ENCODE data around the gene MNX1. TPM values are rescaled to one million over a fixed set of nuclear protein-coding genes. Genes with fewer than 3 reads are reported as not detected.

The MNX1 gene
- polyA plus RNA-seq, 1 donor from 2014 or later, result not detected

- Histone ChIP-seq H2AFZ (ENCODE audit: low read depth, low read length) (no peak overlapping the region), H3F3A (ENCODE audit: insufficient read depth, low read length, poor library complexity, severe bottlenecking) (no peaks in the 10 kb centered on the region), H3K4me2 (ENCODE audit: low read length) (no peak overlapping the region), H3K4me3 (ENCODE audit: low read length) (no peak overlapping the region), H3K9me2 (ENCODE audit: insufficient read depth, low read length) (no peaks in the 10 kb centered on the region), H3K27me3 (ENCODE audit: insufficient read depth, low read depth, low read length) (peaks cover 7% of the 10 kb centered on the region), H3K9me3 (ENCODE audit: low read length) (peaks cover 3% of the 10 kb centered on the region), H4K20me1 (ENCODE audit: insufficient read depth) (no peaks in the 10 kb centered on the region), H3K79me2 (replicated peaks; ENCODE audit: insufficient read depth, low read length) (no peaks in the 10 kb centered on the region), H3K9ac (ENCODE audit: low read length) (no peak overlapping the region), H3K36me3 (ENCODE audit: insufficient read depth, low read length) (no peaks in the 10 kb centered on the region), H3K27ac (ENCODE audit: low read length) (no peak overlapping the region)
- TF ChIP-seq RAD21 (conservative IDR thresholded peaks at IDR 0.05), result no peak
- no peak for TF ChIP-seq POLR2AphosphoS5 (IDR thresholded peaks at IDR 0.05)
- TF ChIP-seq TAF1 (IDR thresholded peaks at IDR 0.05; ENCODE audit: low read depth), result no peak
- TF ChIP-seq SMC3 (conservative IDR thresholded peaks at IDR 0.05; ENCODE audit: poor library complexity), result no peak
- TF ChIP-seq EZH2 (IDR thresholded peaks at IDR 0.05; ENCODE audit: borderline replicate concordance, insufficient read depth, low read length, poor library complexity, severe bottlenecking), result no peak
- TF ChIP-seq, protein P1, sequence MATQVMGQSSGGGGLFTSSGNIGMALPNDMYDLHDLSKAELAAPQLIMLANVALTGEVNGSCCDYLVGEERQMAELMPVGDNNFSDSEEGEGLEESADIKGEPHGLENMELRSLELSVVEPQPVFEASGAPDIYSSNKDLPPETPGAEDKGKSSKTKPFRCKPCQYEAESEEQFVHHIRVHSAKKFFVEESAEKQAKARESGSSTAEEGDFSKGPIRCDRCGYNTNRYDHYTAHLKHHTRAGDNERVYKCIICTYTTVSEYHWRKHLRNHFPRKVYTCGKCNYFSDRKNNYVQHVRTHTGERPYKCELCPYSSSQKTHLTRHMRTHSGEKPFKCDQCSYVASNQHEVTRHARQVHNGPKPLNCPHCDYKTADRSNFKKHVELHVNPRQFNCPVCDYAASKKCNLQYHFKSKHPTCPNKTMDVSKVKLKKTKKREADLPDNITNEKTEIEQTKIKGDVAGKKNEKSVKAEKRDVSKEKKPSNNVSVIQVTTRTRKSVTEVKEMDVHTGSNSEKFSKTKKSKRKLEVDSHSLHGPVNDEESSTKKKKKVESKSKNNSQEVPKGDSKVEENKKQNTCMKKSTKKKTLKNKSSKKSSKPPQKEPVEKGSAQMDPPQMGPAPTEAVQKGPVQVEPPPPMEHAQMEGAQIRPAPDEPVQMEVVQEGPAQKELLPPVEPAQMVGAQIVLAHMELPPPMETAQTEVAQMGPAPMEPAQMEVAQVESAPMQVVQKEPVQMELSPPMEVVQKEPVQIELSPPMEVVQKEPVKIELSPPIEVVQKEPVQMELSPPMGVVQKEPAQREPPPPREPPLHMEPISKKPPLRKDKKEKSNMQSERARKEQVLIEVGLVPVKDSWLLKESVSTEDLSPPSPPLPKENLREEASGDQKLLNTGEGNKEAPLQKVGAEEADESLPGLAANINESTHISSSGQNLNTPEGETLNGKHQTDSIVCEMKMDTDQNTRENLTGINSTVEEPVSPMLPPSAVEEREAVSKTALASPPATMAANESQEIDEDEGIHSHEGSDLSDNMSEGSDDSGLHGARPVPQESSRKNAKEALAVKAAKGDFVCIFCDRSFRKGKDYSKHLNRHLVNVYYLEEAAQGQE (IDR thresholded peaks at IDR 0.05; ENCODE audit: borderline replicate concordance), result no peak
- TF ChIP-seq EP300 (conservative IDR thresholded peaks at IDR 0.05; ENCODE audit: poor library complexity, severe bottlenecking), result no peak
- no peak for TF ChIP-seq MXI1 (conservative IDR thresholded peaks at IDR 0.05; ENCODE audit: poor library complexity, severe bottlenecking)
- TF ChIP-seq, protein P2, sequence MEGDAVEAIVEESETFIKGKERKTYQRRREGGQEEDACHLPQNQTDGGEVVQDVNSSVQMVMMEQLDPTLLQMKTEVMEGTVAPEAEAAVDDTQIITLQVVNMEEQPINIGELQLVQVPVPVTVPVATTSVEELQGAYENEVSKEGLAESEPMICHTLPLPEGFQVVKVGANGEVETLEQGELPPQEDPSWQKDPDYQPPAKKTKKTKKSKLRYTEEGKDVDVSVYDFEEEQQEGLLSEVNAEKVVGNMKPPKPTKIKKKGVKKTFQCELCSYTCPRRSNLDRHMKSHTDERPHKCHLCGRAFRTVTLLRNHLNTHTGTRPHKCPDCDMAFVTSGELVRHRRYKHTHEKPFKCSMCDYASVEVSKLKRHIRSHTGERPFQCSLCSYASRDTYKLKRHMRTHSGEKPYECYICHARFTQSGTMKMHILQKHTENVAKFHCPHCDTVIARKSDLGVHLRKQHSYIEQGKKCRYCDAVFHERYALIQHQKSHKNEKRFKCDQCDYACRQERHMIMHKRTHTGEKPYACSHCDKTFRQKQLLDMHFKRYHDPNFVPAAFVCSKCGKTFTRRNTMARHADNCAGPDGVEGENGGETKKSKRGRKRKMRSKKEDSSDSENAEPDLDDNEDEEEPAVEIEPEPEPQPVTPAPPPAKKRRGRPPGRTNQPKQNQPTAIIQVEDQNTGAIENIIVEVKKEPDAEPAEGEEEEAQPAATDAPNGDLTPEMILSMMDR (IDR thresholded peaks at IDR 0.05; ENCODE audit: poor library complexity, severe bottlenecking), result no peak
Measured at GRCh38 chr7:157035979-157036378, 25.5 kb upstream of the MNX1 start.

- H3K27ac ChIP-seq (ENCODE audit: low read length), result no peak overlapping the region
- H3K9me3 ChIP-seq (ENCODE audit: low read length), result peaks cover 3% of the 10 kb centered on the region
- no peak overlapping the region for H3K4me3 ChIP-seq (ENCODE audit: low read length)
- no peaks in the 10 kb centered on the region for H3K36me3 ChIP-seq (ENCODE audit: insufficient read depth, low read length)
- no peaks in the 10 kb centered on the region for H4K20me1 ChIP-seq (ENCODE audit: insufficient read depth)
- no peak overlapping the region for H2AFZ ChIP-seq (ENCODE audit: low read depth, low read length)
- no peak overlapping the region for H3K4me2 ChIP-seq (ENCODE audit: low read length)
- H3K27me3 ChIP-seq (ENCODE audit: insufficient read depth, low read depth, low read length), result peaks cover 7% of the 10 kb centered on the region
- TF ChIP-seq, protein P1 (IDR thresholded peaks at IDR 0.05; ENCODE audit: borderline replicate concordance), result no peak
- TF ChIP-seq EZH2 (IDR thresholded peaks at IDR 0.05; ENCODE audit: borderline replicate concordance, insufficient read depth, low read length, poor library complexity, severe bottlenecking) (no peak), EP300 (conservative IDR thresholded peaks at IDR 0.05; ENCODE audit: poor library complexity, severe bottlenecking) (no peak), SMC3 (conservative IDR thresholded peaks at IDR 0.05; ENCODE audit: poor library complexity) (no peak), RAD21 (conservative IDR thresholded peaks at IDR 0.05) (no peak), POLR2AphosphoS5 (IDR thresholded peaks at IDR 0.05) (no peak), TAF1 (IDR thresholded peaks at IDR 0.05; ENCODE audit: low read depth) (no peak)
- TF ChIP-seq, protein P2 (IDR thresholded peaks at IDR 0.05; ENCODE audit: poor library complexity, severe bottlenecking), result no peak
- no peaks in the 10 kb centered on the region for H3K9me2 ChIP-seq (ENCODE audit: insufficient read depth, low read length)
- no peaks in the 10 kb centered on the region for H3K79me2 ChIP-seq (replicated peaks; ENCODE audit: insufficient read depth, low read length)
- H3K9ac ChIP-seq (ENCODE audit: low read length), result no peak overlapping the region
- no peaks in the 10 kb centered on the region for H3F3A ChIP-seq (ENCODE audit: insufficient read depth, low read length, poor library complexity, severe bottlenecking)
Measured at GRCh38 chr7:157035302-157035701, 24.8 kb upstream of the MNX1 start.

All from neural cell (in vitro differentiated cells).